Liver (tissue), 9 donors: ENCODE data around the gene S100A12. TPM values are rescaled to one million over a fixed set of nuclear protein-coding genes. Genes with fewer than 3 reads are reported as not detected.

Experiments used
- DNase-seq: peaks from one replicate; pipeline ENCODE4 v3.0.0-alpha.2; 2017; ENCODE audit warnings: low spot score
- H3K27ac ChIP-seq, 2 donors: one replicate each; pipeline ENCODE4 v1.7.0; 2013; ENCODE audit warnings: inconsistent platforms in 2 of 2, low read length in 2 of 2, control low read depth in 1 of 2, low read depth in 1 of 2, mild to moderate bottlenecking in 1 of 2
- H3K27me3 ChIP-seq, 4 donors: one replicate each; pipeline versions ENCODE4 v1.6.1 to v1.7.0; 2013; ENCODE audit warnings: low read length in 3 of 4, inconsistent platforms in 1 of 4, mild to moderate bottlenecking in 1 of 4, moderate library complexity in 1 of 4; ENCODE audit not compliant: control insufficient read depth in 4 of 4, insufficient read depth in 4 of 4
- H3K36me3 ChIP-seq, 4 donors: one replicate each; pipeline versions ENCODE4 v1.6.1 to v1.7.0; 2013; ENCODE audit warnings: low read length in 3 of 4, mild to moderate bottlenecking in 3 of 4, low read depth in 1 of 4, moderate library complexity in 1 of 4; ENCODE audit not compliant: control insufficient read depth in 4 of 4, insufficient read depth in 3 of 4
- H3K4me1 ChIP-seq, 4 donors: one replicate each; pipeline versions ENCODE4 v1.6.1 to v1.7.0; 2013; ENCODE audit warnings: low read length in 3 of 4, mild to moderate bottlenecking in 3 of 4, moderate library complexity in 1 of 4; ENCODE audit not compliant: control insufficient read depth in 4 of 4, insufficient read depth in 4 of 4
- H3K4me3 ChIP-seq, 3 donors: one replicate each; pipeline versions ENCODE4 v1.6.1 to v1.7.0; 2013; ENCODE audit warnings: low read length in 3 of 3, control low read depth in 1 of 3, low read depth in 1 of 3, mild to moderate bottlenecking in 1 of 3
- H3K9ac ChIP-seq, 2 donors: one replicate each; pipeline ENCODE4 v1.7.0; 2013; ENCODE audit warnings: low read length in 2 of 2, mild to moderate bottlenecking in 2 of 2, moderate library complexity in 2 of 2, control low read depth in 1 of 2, low read depth in 1 of 2
- H3K9me3 ChIP-seq, 4 donors: one replicate each; pipeline versions ENCODE4 v1.6.1 to v1.7.0; 2013; ENCODE audit warnings: low read length in 3 of 4; ENCODE audit not compliant: control insufficient read depth in 4 of 4
- ATF3 ChIP-seq: IDR thresholded peaks from 2 replicates; pipeline ENCODE4 v1.6.1; 2016; ENCODE audit warnings: antibody characterized with exemption
- CTCF ChIP-seq: fragments of 150-350 bp; IDR thresholded peaks from 2 replicates; pipeline ENCODE4 v1.5.1; 2017; ENCODE audit warnings: improper control_type of control experiment, low read depth, low read length; ENCODE audit not compliant: missing input control
- EGR1 ChIP-seq, 2 donors: IDR thresholded peaks; 2 replicates each; pipeline ENCODE4 v1.6.1; 2016 to 2018; ENCODE audit warnings: antibody characterized with exemption in 2 of 2, low read depth in 2 of 2
- FOXA1 ChIP-seq: IDR thresholded peaks from 2 replicates; pipeline ENCODE4 v1.6.1; 2016; ENCODE audit warnings: antibody characterized with exemption
- FOXA2 ChIP-seq: IDR thresholded peaks from 2 replicates; pipeline ENCODE4 v1.6.1; 2016; ENCODE audit warnings: antibody characterized with exemption
- GABPA ChIP-seq, 2 donors: IDR thresholded peaks in 1 of 2; conservative IDR thresholded peaks in 1 of 2; 2 replicates each; pipeline ENCODE4 v1.6.1; 2016; ENCODE audit warnings: antibody characterized with exemption in 2 of 2, mild to moderate bottlenecking in 1 of 2, moderate library complexity in 1 of 2
- HNF4A ChIP-seq, 2 donors: conservative IDR thresholded peaks; 2 replicates each; pipeline ENCODE4 v1.6.1; 2016; ENCODE audit warnings: antibody characterized with exemption in 2 of 2, mild to moderate bottlenecking in 2 of 2
- HNF4G ChIP-seq: IDR thresholded peaks from 2 replicates; pipeline ENCODE4 v1.6.1; 2016; ENCODE audit warnings: antibody characterized with exemption
- JUND ChIP-seq, 2 donors: IDR thresholded peaks; 2 replicates each; pipeline ENCODE4 v1.6.1; 2016; ENCODE audit warnings: antibody characterized with exemption in 2 of 2
- MAX ChIP-seq: IDR thresholded peaks from 2 replicates; pipeline ENCODE4 v1.6.1; 2016; ENCODE audit warnings: antibody characterized with exemption
- NR2F2 ChIP-seq: IDR thresholded peaks from 2 replicates; pipeline ENCODE4 v1.6.1; 2016; ENCODE audit warnings: antibody characterized with exemption
- RAD21 ChIP-seq, 2 donors: IDR thresholded peaks; 2 replicates each; pipeline ENCODE4 v1.6.1; 2016; ENCODE audit warnings: antibody characterized with exemption in 2 of 2, mild to moderate bottlenecking in 2 of 2
- RXRA ChIP-seq, 2 donors: IDR thresholded peaks; 2 replicates each; pipeline ENCODE4 v1.6.1; 2017 to 2018; ENCODE audit warnings: antibody characterized with exemption in 2 of 2, mild to moderate bottlenecking in 1 of 2
- SP1 ChIP-seq: IDR thresholded peaks from 2 replicates; pipeline ENCODE4 v1.6.1; 2018; ENCODE audit warnings: antibody characterized with exemption, mild to moderate bottlenecking
- TAF1 ChIP-seq: conservative IDR thresholded peaks from 2 replicates; pipeline ENCODE4 v1.6.1; 2016; ENCODE audit warnings: antibody characterized with exemption, mild to moderate bottlenecking
- YY1 ChIP-seq: IDR thresholded peaks from 2 replicates; pipeline ENCODE4 v1.6.1; 2016; ENCODE audit warnings: antibody characterized with exemption, mild to moderate bottlenecking
- WGBS: extraction: QIAGEN DNeasy Blood & Tissue Kit; methylation state at CpG from one replicate; pipeline ENCODE4 v1.1.7; 2013; 5-methylcytosine and 5-hydroxymethylcytosine counted together
- polyA plus RNA-seq, 2 donors: library from polyadenylated mRNA; stranded (reverse) in 1 of 2; unstranded in 1 of 2; fragments of 200-250 nt in 1 of 2; fragments of >200 nt in 1 of 2; fragmentation: Nextera tagmentation in 1 of 2; extraction: Ambion mirVana in 1 of 2; gene quantifications; one replicate each; pipeline versions ENCODE4 v1.2.1 to v1.2.3, GENCODE V29; 2013 to 2015
- total RNA-seq, 2 donors: library from RNA; depleted of rRNA; stranded (reverse); fragments of >200 nt; gene quantifications; one replicate each; pipeline ENCODE4 v1.2.3, GENCODE V29; 2014
- TF ChIP-seq, protein P1 (sequence below): IDR thresholded peaks from 2 replicates; pipeline ENCODE4 v1.6.1; 2016; ENCODE audit warnings: antibody characterized with exemption, mild to moderate bottlenecking
- TF ChIP-seq, protein P2 (sequence below): IDR thresholded peaks from 2 replicates; pipeline ENCODE4 v1.6.1; 2016; ENCODE audit warnings: antibody characterized with exemption
- donor health status: healthy.
- donor health status: healthy.
- donor health status: healthy.
- donor health status: healthy.
- donor health status: healthy.

Gene S100A12
- total and polyA plus RNA-seq, 4 donors, result 3.3 to 35.2 (median 12.1) TPM

GRCh38 chr1:153346077-153346723 lies 29.2 kb downstream of the S100A12 start:
- no peak for TF ChIP-seq EGR1 (IDR thresholded peaks at IDR 0.05; ENCODE audit: low read depth in 2 of 2)
- TF ChIP-seq TAF1, result no peak
- no peak for TF ChIP-seq RAD21 (IDR thresholded peaks at IDR 0.05)
- TF ChIP-seq CTCF, result no peak
- TF ChIP-seq, protein P1, sequence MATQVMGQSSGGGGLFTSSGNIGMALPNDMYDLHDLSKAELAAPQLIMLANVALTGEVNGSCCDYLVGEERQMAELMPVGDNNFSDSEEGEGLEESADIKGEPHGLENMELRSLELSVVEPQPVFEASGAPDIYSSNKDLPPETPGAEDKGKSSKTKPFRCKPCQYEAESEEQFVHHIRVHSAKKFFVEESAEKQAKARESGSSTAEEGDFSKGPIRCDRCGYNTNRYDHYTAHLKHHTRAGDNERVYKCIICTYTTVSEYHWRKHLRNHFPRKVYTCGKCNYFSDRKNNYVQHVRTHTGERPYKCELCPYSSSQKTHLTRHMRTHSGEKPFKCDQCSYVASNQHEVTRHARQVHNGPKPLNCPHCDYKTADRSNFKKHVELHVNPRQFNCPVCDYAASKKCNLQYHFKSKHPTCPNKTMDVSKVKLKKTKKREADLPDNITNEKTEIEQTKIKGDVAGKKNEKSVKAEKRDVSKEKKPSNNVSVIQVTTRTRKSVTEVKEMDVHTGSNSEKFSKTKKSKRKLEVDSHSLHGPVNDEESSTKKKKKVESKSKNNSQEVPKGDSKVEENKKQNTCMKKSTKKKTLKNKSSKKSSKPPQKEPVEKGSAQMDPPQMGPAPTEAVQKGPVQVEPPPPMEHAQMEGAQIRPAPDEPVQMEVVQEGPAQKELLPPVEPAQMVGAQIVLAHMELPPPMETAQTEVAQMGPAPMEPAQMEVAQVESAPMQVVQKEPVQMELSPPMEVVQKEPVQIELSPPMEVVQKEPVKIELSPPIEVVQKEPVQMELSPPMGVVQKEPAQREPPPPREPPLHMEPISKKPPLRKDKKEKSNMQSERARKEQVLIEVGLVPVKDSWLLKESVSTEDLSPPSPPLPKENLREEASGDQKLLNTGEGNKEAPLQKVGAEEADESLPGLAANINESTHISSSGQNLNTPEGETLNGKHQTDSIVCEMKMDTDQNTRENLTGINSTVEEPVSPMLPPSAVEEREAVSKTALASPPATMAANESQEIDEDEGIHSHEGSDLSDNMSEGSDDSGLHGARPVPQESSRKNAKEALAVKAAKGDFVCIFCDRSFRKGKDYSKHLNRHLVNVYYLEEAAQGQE, result no peak
- TF ChIP-seq HNF4A (conservative IDR thresholded peaks at IDR 0.05), result no peak
- TF ChIP-seq FOXA1, result no peak
- no peak for TF ChIP-seq MAX
- no peak for TF ChIP-seq JUND (IDR thresholded peaks at IDR 0.05)
- no peak for TF ChIP-seq SP1
- no peak for TF ChIP-seq FOXA2
- no peak for TF ChIP-seq ATF3
- TF ChIP-seq, protein P2, sequence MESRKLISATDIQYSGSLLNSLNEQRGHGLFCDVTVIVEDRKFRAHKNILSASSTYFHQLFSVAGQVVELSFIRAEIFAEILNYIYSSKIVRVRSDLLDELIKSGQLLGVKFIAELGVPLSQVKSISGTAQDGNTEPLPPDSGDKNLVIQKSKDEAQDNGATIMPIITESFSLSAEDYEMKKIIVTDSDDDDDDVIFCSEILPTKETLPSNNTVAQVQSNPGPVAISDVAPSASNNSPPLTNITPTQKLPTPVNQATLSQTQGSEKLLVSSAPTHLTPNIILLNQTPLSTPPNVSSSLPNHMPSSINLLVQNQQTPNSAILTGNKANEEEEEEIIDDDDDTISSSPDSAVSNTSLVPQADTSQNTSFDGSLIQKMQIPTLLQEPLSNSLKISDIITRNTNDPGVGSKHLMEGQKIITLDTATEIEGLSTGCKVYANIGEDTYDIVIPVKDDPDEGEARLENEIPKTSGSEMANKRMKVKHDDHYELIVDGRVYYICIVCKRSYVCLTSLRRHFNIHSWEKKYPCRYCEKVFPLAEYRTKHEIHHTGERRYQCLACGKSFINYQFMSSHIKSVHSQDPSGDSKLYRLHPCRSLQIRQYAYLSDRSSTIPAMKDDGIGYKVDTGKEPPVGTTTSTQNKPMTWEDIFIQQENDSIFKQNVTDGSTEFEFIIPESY, result no peak
- no peak for TF ChIP-seq NR2F2
- TF ChIP-seq RXRA (IDR thresholded peaks at IDR 0.05), result no peak
- TF ChIP-seq HNF4G, result no peak
- TF ChIP-seq GABPA (IDR thresholded peaks at IDR 0.05 in 1 of 2, conservative IDR thresholded peaks at IDR 0.05 in 1 of 2), result no peak
- no peak for TF ChIP-seq YY1
- H3K4me1 ChIP-seq, result no peaks in the 10 kb centered on the region
- H3K27me3 ChIP-seq, result peaks cover 0 to 12% (median 2%) of the 10 kb centered on the region in 4 donors
- DNase-seq, result no peak
- H3K36me3 ChIP-seq, result no peaks in the 10 kb centered on the region
- WGBS, result 60% methylated on average over 6 of the region's 6 CpGs
- H3K9ac ChIP-seq, result no peak overlapping the region
- H3K27ac ChIP-seq, result no peak overlapping the region
- no peak overlapping the region for H3K4me3 ChIP-seq
- H3K9me3 ChIP-seq, result no peaks in the 10 kb centered on the region
